ENCODE data around the gene HCN2.

DNA sequence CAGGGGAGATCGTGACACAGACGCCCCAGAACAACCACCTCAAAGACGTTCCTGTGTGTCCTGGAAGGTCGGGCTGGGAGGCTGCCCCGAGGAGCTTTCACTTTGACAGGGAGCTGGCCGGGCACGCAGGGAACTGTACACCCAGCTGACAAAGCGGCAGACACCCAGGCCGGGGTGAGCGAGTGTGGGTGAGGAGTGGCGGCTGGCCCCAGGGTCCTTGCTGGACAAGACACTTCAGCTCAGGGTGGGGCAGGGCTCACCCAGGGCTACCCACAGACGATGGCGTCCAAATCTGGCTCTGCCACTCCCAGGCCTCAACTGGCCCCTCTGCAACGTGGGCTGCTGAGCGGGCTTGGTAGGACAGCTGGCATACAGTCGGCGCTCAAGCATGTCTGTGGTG, 52.0 kb downstream of the HCN2 start:
- TF ChIP-seq CTCF (conservative IDR thresholded peaks at IDR 0.05 in 1 of 2, IDR thresholded peaks at IDR 0.05 in 1 of 2; ENCODE audit: extremely low read depth in 1 of 2, insufficient read depth in 1 of 2, low read depth in 1 of 2, low read length in 2 of 2) (no peak), EZH2 (IDR thresholded peaks at IDR 0.05; ENCODE audit: borderline replicate concordance, low read length) (no peak)
